LNCAP (cell line): ENCODE results near the gene FEM1B.

Experiments
- CTCF ChIP-seq: fragments of 450-650 bp; IDR thresholded peaks from 2 replicates; pipeline ENCODE4 v1.5.1; 2017; ENCODE audit warnings: mild to moderate bottlenecking

Gene FEM1B

GRCh38 chr15:68281008-68281407 is 3.5 kb downstream of the FEM1B start:
- TF ChIP-seq CTCF: no peak

- TF ChIP-seq CTCF: no peak
Measured at GRCh38 chr15:68283401-68283800, 5.9 kb downstream of the FEM1B start.

GRCh38 chr15:68284616-68285258 is 7.2 kb downstream of the FEM1B start:
- TF ChIP-seq CTCF: no peak

GRCh38 chr15:68285259-68285980 is 7.9 kb downstream of the FEM1B start:
- TF ChIP-seq CTCF: no peak

GRCh38 chr15:68286256-68286655 is 8.7 kb downstream of the FEM1B start:
- TF ChIP-seq CTCF: no peak

- TF ChIP-seq CTCF: no peak
Measured at GRCh38 chr15:68289057-68289456, 11.5 kb downstream of the FEM1B start.

GRCh38 chr15:68289621-68290352 is 12.2 kb downstream of the FEM1B start:
- no peak for TF ChIP-seq CTCF
